ENCODE data around the gene LRRC37B.

The LRRC37B gene

DNA sequence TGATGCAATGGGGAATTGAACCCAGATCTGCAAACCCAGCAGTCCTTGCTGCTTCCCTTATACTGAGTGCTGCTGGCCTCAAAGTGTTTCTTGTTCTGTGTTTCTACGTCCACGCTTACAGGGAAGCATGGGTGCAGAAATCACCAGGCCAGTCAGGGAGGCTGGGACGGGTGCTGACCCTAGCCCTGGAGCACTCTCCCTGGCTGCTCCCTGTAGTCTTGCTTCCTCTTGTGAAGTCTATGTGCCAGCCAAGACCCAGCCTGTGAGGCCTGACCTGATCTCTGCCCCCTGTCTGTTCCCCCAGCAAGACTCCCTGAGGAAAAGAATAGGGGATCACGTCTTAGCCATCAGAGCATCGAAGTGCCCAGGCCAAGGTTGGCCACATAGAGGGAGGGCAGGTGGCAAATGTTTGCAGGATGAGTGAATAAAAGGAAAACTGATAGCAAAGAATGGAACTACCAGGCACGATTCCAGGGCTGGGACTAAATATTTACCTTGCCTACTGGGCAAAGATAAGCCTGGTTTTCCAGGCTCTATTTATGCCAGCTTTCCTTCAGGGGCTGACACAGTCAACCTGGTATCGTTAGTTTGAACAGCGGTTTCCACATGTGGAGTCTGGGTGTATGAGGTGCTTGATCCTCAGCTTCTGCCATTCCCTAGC, 93.9 kb downstream of the LRRC37B start:
- DNase-seq (ENCODE audit: low read depth), result no peak
- no peak overlapping the region for H3K4me3 ChIP-seq (ENCODE audit: low read depth, low read length)
- TF ChIP-seq, protein P1, sequence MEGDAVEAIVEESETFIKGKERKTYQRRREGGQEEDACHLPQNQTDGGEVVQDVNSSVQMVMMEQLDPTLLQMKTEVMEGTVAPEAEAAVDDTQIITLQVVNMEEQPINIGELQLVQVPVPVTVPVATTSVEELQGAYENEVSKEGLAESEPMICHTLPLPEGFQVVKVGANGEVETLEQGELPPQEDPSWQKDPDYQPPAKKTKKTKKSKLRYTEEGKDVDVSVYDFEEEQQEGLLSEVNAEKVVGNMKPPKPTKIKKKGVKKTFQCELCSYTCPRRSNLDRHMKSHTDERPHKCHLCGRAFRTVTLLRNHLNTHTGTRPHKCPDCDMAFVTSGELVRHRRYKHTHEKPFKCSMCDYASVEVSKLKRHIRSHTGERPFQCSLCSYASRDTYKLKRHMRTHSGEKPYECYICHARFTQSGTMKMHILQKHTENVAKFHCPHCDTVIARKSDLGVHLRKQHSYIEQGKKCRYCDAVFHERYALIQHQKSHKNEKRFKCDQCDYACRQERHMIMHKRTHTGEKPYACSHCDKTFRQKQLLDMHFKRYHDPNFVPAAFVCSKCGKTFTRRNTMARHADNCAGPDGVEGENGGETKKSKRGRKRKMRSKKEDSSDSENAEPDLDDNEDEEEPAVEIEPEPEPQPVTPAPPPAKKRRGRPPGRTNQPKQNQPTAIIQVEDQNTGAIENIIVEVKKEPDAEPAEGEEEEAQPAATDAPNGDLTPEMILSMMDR (IDR thresholded peaks at IDR 0.05; ENCODE audit: low read depth, low read length, missing control alignments), result no peak

DNA sequence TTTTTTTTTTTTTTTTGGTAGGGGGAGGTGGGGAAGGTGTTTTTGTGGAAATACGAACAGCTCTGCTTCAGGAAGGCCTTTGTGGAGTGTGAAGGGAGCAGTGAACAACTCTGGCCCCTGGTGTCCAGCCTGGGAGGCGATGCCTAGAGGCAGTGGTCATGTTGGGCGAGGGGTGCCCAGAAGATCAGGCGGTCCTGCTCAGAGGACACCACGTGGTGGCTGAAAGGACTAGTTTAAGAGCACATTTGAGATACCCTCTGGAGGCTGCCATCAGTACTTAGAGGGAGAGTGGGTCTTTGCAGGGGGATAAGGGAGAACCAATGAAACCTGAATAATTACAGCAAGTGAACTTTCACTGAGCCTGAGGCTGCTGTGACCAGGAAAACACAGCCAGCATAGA, 95.0 kb downstream of the LRRC37B start:
- TF ChIP-seq, protein P1 (IDR thresholded peaks at IDR 0.05; ENCODE audit: low read depth, low read length, missing control alignments), result no peak
- no peak for DNase-seq (ENCODE audit: low read depth)

DNA sequence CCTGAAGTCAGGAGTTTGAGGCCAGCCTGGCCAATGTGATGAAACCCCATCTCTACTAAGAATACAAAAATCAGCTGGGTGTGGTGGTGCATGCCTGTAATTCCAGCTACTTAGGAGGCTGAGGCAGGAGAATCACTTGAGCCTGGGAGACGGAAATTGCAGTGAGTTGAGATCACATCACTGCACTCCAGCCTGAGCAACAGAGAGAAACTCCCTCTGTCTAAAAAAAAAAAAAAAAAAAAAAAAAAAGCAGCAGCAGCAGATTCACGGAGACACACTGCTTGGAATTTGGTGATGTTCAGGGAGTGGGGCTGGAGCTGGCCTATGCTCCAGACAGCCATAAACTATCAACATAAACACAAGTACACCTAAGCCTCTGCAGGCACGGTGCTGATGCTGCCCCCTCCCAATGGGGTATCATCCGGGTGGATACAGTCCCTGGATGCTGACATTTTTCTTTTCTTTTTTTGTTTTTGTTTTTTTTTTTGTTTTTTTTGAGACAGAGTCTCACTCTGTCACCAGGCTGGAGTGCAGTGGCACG, 95.5 kb downstream of the LRRC37B start:
- no peak for DNase-seq (ENCODE audit: low read depth)
- H3K4me3 ChIP-seq (ENCODE audit: low read depth, low read length), result no peak overlapping the region
- TF ChIP-seq, protein P1 (IDR thresholded peaks at IDR 0.05; ENCODE audit: low read depth, low read length, missing control alignments), result no peak

More for the DNA sequence above, 95.0 kb downstream of the LRRC37B start:
- H3K4me3 ChIP-seq (ENCODE audit: low read depth, low read length), result no peak overlapping the region

All from GM12864 (cell line).